Measurements from ENCODE around the gene OTOS. TPM values are rescaled to one million over a fixed set of nuclear protein-coding genes. Genes with fewer than 3 reads are reported as not detected.

Gene OTOS
- total and polyA plus RNA-seq, 2 of the 4 experiments (the other 2 are of a cell fraction), result 0.34 TPM; not detected in 1

- no peaks in the 10 kb centered on the region for H3K36me3 ChIP-seq (ENCODE audit: control insufficient read depth, insufficient read depth, low read length)
- no peak overlapping the region for H2AFZ ChIP-seq (replicated peaks; ENCODE audit: low read length, poor library complexity)
- no peak overlapping the region for H2BK5ac ChIP-seq (ENCODE audit: low read depth, low read length, poor library complexity, severe bottlenecking)
- H3K4me3 ChIP-seq (ENCODE audit: insufficient read depth, low read depth, low read length), result no peak overlapping the region
- CTCF ChIA-PET, result interaction anchor here (0.9 kb wide), 1 partner anchor 9 kb away, joined by 3 read pairs; no protein-coding TSS in a partner anchor
- no peak overlapping the region for H3K23ac ChIP-seq (ENCODE audit: low read depth, low read length)
- no peak overlapping the region for H3K4me2 ChIP-seq (ENCODE audit: low read depth, low read length)
- no peaks in the 10 kb centered on the region for H4K20me1 ChIP-seq (ENCODE audit: insufficient read depth, low read length)
- intact Hi-C loops (cut with micrococcal nuclease) (no loop called here), in situ Hi-C loops (cut with MboI; ENCODE audit: low sequenced_read_pairs) (no loop called here), dilution Hi-C loops (cut with HindIII; ENCODE audit: low sequenced_read_pairs, unreplicated experiment) (no loop called here)
- no peak overlapping the region for H4K91ac ChIP-seq (ENCODE audit: insufficient read depth, low read depth, low read length)
- H2AK9ac ChIP-seq (replicated peaks; ENCODE audit: low read depth, low read length, poor library complexity), result no peak overlapping the region
- H3K27me3 ChIP-seq (ENCODE audit: control insufficient read depth, insufficient read depth, low read length), result peaks cover 69% of the 10 kb centered on the region
- no peaks in the 10 kb centered on the region; the same call in 1 of the 2 replicates for H3K9me3 ChIP-seq (ENCODE audit: control insufficient read depth, insufficient read depth, low read length)
- no peak overlapping the region for H2BK120ac ChIP-seq (ENCODE audit: low read depth, low read length)
- no peak overlapping the region for H3K4ac ChIP-seq (ENCODE audit: low read depth, low read length)
- no peaks in the 10 kb centered on the region for H3K9me1 ChIP-seq (ENCODE audit: insufficient read depth, low read length)
- DNase-seq (no peak), ATAC-seq (ENCODE audit: low read depth) (no peak)
- no peak overlapping the region for H4K5ac ChIP-seq (ENCODE audit: low read depth, low read length)
- no peaks in the 10 kb centered on the region for H3K4me1 ChIP-seq (ENCODE audit: control insufficient read depth, insufficient read depth, low read length)
- H3K18ac ChIP-seq (ENCODE audit: low read depth, low read length), result no peak overlapping the region
- POLR2A ChIA-PET (ENCODE audit: unreplicated experiment), result no interaction called here
- H3K79me1 ChIP-seq (ENCODE audit: low read depth in 1 of 2, low read length in 2 of 2), result no peaks in the 10 kb centered on the region
- no peak overlapping the region for H3K56ac ChIP-seq (ENCODE audit: extremely low read depth, insufficient read depth, low read length)
- no peak for TF ChIP-seq RAD21 (IDR thresholded peaks at IDR 0.05; ENCODE audit: low read length)
- TF ChIP-seq SMC3 (IDR thresholded peaks at IDR 0.05; ENCODE audit: low read depth, low read length), result no peak
- TF ChIP-seq RFX5 (IDR thresholded peaks at IDR 0.05; ENCODE audit: low read depth, low read length), result no peak
- no peak for TF ChIP-seq CEBPB (IDR thresholded peaks at IDR 0.05; ENCODE audit: low read depth, low read length)
- TF ChIP-seq RCOR1 (IDR thresholded peaks at IDR 0.05; ENCODE audit: insufficient replicate concordance, low read length), result no peak
- no peak for TF ChIP-seq MAFK (IDR thresholded peaks at IDR 0.05; ENCODE audit: low read depth, low read length)
- TF ChIP-seq POLR2A (IDR thresholded peaks at IDR 0.05; ENCODE audit: low read depth, low read length), result no peak
- no peak overlapping the region for H4K8ac ChIP-seq (ENCODE audit: low read depth in 2 of 2, low read length in 2 of 2)
- no peak overlapping the region for H3K27ac ChIP-seq (ENCODE audit: insufficient read depth, low read length)
- WGBS, 2 experiments (ENCODE audit: extremely low coverage in 2 of 2, insufficient read length in 1 of 2), result 52% methylated on average over 2 of the region's 11 CpGs; no CpG with 5 or more reads in 1 of the 2 experiments
- BruUV-seq (replicated peaks), result no TSS peak
- no peak overlapping the region for H2AK5ac ChIP-seq (ENCODE audit: low read depth, low read length)
- no peak overlapping the region for H2BK20ac ChIP-seq (ENCODE audit: low read depth, low read length)
- no peak overlapping the region for H3K9ac ChIP-seq (ENCODE audit: low read depth, low read length)
- H2BK15ac ChIP-seq (ENCODE audit: low read depth, low read length), result no peak overlapping the region
- no peak overlapping the region for H3K14ac ChIP-seq (replicated peaks; ENCODE audit: low read depth, low read length)
Measured at GRCh38 chr2:240179186-240179815, 38.8 kb upstream of the OTOS start.

Data from IMR-90 (cell line).